ENCODE measurements around the gene ZYG11B. TPM values are rescaled to one million over a fixed set of nuclear protein-coding genes. Genes with fewer than 3 reads are reported as not detected.

Gene ZYG11B
- total and polyA plus RNA-seq, 9 of the 15 experiments (the other 6 are each of a cell fraction or from before 2014, with no cell fraction given) = 4.9 to 22.2 (median 12.2) TPM

DNA sequence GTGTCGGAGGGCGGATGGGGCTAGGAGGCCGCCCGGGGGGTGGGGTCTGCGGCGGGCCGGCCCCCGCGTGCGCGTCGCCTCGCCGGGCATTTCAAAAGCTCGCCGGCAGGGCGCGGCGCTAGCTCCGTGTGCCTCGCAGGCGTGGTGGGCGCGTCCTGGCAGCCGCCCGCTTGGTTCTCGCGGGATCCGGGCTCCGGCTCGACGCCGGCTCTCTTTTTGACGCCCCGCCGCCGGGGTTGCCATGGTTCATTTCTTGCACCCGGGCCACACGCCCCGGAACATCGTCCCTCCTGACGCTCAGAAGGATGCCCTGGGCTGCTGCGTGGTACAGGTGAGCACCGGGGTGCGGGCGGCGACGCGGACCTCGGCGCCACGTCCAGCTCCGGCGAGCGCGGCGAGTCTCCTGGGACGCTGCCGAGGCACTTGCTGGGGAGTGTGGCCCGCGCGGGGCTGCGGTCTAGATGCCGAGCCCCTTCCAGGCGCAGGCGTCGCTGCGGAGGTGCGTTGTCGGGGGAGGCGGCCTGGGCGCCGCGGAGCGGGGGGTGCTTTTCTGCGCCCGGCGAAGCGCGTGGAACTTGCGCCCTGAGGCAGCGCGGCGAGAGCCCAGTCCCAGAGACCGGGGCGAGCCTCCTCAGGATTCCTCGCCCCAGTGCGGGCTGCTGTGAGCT is 116.5 kb downstream of the ZYG11B start, which contains the start of gene ZYG11A (continued):
- TF ChIP-seq THRAP3 (IDR thresholded peaks at IDR 0.05; ENCODE audit: borderline replicate concordance) (no peak), ZFPM2 (CRISPR knock-in tag; IDR thresholded peaks at IDR 0.05) (no peak), ZNF347 (CRISPR knock-in tag; IDR thresholded peaks at IDR 0.05; ENCODE audit: low read depth) (no peak), HLTF (IDR thresholded peaks at IDR 0.05) (no peak), SP2 (IDR thresholded peaks at IDR 0.05; ENCODE audit: extremely low read depth, low read depth, low read length, poor library complexity, severe bottlenecking) (no peak), RBM39 (optimal IDR thresholded peaks at IDR 0.05; ENCODE audit: low read depth, low read length) (no peak), RFX7 (CRISPR knock-in tag; IDR thresholded peaks at IDR 0.05) (no peak), ZNF507 (tag; conservative IDR thresholded peaks at IDR 0.05) (no peak), HNRNPH1 (optimal IDR thresholded peaks at IDR 0.05; ENCODE audit: low read depth, low read length) (no peak), XRCC4 (IDR thresholded peaks at IDR 0.05; ENCODE audit: extremely low read depth, insufficient read depth, insufficient read length) (no peak), SRSF3 (IDR thresholded peaks at IDR 0.05; ENCODE audit: insufficient read depth, low read length) (no peak), NR2F6 (CRISPR knock-in tag; IDR thresholded peaks at IDR 0.05) (no peak), MTA1 (IDR thresholded peaks at IDR 0.05; ENCODE audit: borderline replicate concordance) (no peak), SNRNP70 (optimal IDR thresholded peaks at IDR 0.05; ENCODE audit: low read depth, low read length) (no peak), PHF8 (IDR thresholded peaks at IDR 0.05; ENCODE audit: borderline replicate concordance, low read length) (peak; percentile 73; the same call in 1 of the 2 replicates), LCOR (CRISPR knock-in tag; IDR thresholded peaks at IDR 0.05) (no peak; the same call in 1 of the 2 replicates), ZKSCAN3 (CRISPR knock-in tag; IDR thresholded peaks at IDR 0.05) (no peak), MAFK (IDR thresholded peaks at IDR 0.05; ENCODE audit: low read length) (no peak), FOXK2 (conservative IDR thresholded peaks at IDR 0.05 in 1 of 2, IDR thresholded peaks at IDR 0.05 in 1 of 2; ENCODE audit: low read depth in 2 of 2) (no peak)
- TF ChIP-seq, protein P1, sequence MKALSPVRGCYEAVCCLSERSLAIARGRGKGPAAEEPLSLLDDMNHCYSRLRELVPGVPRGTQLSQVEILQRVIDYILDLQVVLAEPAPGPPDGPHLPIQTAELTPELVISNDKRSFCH (CRISPR knock-in tag; IDR thresholded peaks at IDR 0.05) = no peak
- TF ChIP-seq, protein P1 (tag; IDR thresholded peaks at IDR 0.05) = peak; percentile 69
- TF ChIP-seq, protein P2, sequence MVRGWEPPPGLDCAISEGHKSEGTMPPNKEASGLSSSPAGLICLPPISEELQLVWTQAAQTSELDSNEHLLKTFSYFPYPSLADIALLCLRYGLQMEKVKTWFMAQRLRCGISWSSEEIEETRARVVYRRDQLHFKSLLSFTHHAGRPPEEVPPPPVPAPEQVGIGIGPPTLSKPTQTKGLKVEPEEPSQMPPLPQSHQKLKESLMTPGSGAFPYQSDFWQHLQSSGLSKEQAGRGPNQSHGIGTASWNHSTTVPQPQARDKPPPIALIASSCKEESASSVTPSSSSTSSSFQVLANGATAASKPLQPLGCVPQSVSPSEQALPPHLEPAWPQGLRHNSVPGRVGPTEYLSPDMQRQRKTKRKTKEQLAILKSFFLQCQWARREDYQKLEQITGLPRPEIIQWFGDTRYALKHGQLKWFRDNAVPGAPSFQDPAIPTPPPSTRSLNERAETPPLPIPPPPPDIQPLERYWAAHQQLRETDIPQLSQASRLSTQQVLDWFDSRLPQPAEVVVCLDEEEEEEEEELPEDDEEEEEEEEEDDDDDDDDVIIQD (CRISPR knock-in tag; IDR thresholded peaks at IDR 0.05) = no peak
- TF ChIP-seq, protein P3, sequence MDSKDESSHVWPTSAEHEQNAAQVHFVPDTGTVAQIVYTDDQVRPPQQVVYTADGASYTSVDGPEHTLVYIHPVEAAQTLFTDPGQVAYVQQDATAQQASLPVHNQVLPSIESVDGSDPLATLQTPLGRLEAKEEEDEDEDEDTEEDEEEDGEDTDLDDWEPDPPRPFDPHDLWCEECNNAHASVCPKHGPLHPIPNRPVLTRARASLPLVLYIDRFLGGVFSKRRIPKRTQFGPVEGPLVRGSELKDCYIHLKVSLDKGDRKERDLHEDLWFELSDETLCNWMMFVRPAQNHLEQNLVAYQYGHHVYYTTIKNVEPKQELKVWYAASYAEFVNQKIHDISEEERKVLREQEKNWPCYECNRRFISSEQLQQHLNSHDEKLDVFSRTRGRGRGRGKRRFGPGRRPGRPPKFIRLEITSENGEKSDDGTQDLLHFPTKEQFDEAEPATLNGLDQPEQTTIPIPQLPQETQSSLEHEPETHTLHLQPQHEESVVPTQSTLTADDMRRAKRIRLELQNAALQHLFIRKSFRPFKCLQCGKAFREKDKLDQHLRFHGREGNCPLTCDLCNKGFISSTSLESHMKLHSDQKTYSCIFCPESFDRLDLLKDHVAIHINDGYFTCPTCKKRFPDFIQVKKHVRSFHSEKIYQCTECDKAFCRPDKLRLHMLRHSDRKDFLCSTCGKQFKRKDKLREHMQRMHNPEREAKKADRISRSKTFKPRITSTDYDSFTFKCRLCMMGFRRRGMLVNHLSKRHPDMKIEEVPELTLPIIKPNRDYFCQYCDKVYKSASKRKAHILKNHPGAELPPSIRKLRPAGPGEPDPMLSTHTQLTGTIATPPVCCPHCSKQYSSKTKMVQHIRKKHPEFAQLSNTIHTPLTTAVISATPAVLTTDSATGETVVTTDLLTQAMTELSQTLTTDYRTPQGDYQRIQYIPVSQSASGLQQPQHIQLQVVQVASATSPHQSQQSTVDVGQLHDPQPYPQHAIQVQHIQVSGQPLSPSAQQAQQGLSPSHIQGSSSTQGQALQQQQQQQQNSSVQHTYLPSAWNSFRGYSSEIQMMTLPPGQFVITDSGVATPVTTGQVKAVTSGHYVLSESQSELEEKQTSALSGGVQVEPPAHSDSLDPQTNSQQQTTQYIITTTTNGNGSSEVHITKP (IDR thresholded peaks at IDR 0.05; ENCODE audit: partially characterized antibody) = peak; percentile 24

Measured in K562 (cell line).